ENCODE data around the gene GNPTG.
A peak's percentile ranks its signal among the peaks of the same experiment; 100 is the strongest.

Gene GNPTG

DNA sequence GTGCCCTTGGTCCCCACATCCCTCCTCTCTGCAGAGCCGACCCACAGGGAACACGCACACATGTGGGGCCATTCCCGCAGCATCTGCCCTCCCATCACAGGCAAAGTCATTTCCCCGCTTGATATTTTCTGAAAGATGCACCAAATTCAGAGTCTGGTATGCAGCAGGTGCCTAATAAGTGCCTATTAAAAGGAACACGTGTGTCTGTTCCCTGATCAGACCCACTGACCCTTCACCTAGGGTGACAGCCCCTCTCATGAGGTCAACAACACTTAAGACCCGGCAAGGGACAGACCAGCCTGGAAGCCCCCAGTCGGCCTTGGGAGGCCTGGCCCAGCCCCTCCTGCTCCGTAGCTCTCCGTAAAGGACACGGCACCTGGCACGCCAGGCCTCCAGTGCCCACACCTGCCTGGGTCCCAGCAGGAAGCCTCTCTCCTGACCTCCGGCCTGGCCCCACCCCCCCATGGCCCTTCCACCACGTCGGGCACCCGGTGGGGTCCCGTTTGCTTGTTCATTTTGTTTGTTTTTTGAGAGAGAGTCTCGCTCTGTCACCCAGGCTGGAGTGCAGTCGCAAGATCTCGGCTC lies 42.7 kb downstream of the GNPTG start:
- no peak for DNase-seq (ENCODE audit: low read depth, low spot score)

DNA sequence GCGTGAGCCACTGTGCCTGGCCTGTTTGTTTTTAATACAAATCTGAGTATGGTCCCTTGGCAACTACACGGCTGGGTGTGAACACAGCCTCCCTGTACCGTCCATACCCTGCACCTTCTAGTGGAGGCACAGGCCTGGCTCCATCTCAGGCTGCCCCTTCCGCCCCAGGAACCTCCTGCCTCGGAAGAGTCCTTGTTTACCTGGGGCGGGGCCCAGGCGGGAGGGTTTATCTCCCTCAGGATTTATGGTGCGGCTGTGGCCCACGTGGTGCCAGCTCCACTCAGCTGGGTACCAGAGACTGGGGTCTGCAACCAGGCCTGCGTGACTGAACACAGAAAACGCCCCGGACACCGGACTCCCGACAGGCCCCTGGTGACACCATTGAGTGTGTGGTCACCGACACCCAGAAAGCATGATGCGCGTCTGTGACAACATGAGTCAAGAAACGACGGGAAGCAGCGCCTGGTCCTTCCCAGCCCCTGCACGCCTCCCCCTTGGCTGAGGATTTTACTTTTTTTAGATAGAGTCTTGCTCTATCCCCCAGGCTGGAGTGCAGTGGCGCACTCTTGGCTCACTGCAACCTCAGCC lies 43.8 kb downstream of the GNPTG start:
- no peak for DNase-seq (ENCODE audit: low read depth, low spot score)

DNA sequence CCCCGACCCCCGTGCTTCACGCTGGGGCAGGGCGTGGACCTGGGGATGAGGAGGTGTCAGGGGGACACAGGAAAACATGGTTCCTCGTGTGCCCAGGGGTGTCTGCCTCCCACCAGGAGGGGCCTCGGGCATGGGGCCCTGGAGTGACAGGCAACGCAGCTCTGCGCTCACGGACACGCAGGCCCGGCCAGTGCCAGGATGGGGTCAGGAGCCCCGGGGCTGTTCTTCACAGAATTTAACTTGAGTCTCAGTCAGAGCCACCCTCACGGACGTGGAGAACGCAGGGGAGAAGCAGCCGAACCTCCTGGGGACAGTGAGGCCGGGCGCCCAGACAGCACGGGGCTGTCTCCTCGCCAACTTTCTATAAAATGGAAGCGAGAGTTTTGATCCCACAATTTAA lies 46.0 kb downstream of the GNPTG start:
- no peak for DNase-seq (ENCODE audit: low read depth, low spot score)

DNA sequence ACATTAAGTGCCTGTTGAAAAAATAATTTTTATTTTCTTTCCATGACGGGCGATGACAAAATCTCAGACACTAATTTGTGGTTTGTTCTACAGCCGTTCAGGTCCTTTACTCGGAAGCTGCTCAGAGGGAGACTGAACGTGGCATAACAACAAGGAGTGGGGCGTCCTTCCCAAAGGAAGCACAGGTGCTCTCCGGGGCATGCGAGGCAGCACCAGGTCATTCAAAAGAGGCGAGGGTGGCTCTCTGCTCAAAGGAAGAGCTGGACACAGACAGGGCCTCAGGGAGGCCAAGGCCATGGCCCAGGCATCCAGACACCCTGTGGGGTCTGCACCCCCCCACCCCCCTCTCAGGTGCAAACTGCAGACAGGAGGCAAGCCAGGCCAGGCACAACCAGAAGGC lies 46.6 kb downstream of the GNPTG start:
- no peak for DNase-seq (ENCODE audit: low read depth, low spot score)

DNA sequence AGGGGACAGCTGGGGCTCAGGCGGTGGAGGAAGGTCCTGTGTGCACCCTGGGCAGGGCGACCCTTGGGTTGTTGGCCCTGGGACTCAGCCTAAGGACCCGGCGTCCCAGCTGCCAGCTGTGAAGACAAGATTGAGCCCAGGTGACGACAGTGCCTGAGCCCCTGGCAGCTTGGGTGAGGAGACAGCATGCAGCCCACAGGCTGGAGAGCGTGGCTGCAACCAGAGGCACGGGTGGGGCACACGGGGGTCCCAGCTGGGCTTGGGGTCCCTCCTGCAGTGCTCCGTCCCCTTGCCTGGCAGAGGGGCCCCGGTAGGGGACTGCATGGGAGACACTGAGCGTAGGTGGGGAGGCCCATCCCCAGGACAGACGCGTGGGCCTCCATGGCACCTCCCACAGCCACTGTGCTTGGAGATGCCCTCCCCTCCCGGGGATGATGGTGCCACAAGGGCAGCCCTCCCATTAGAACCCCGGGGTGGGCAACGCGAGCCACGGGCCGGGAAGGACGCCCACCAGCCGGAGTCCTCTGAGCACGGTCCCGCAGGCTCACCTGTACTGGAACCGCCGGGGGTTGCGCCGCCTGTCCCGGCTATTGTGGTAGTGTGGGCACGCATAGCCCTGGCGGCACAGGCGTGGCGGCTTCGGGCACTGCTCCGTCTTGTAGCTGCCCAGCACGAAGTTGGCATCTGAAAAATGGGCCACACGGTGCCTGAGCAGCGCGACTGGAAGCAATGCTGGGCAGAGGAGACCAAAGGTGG lies 47.3 kb downstream of the GNPTG start:
- DNase-seq (ENCODE audit: low read depth, low spot score): no peak

DNA sequence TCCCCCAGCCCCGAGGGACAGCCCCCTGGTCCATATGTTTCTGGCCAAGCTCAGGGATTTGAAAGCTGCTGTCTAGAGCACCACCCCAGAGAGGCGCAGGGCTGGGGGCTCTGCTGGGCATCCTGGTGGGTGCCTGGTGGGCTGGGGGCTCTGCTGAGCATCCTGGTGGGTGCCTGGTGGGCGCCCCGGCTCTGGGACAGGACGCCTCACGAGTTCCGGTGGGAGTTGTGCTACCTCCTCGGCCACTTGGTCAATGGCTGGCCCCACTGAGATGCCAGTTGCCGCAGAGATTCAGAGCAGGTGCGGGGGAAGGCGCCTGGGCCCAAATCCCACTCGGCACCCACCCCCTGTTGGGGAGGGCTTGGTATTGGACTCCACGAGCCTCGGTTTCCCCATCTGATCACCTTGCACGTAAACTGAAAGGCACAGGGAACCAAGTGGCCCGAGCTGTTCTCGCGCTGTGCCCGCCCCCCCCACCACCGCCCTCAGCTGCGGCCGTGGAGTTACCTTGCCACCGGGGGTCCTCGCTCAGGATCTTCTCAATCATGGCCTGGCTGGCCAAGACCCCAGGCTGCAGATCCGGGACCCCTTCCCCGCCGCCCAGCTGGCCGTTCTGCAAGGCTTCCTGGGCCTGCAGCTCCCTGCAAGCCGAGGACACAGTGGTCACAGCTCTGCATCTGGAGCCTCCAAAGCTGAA lies 49.5 kb downstream of the GNPTG start:
- DNase-seq (ENCODE audit: low read depth, low spot score): no peak

DNA sequence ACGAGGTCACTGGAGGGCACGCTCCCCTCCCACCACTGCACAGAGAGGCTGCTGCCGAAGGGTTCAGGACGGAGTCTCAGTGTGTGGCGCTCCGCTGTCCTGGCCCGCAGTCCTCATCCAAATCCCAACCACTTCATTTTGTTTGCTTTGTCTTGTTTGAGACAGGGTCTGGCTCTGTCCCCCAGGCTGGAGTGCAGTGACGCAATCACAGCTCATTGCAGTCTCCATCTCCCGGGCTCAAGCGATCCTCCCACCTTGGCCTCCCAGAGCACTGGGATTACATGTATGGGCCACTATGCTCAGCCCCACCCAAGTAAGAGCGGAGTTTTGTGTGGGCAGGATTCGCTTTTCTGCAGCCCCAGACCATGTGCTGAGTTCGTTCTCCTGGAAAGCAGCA lies 50.0 kb downstream of the GNPTG start:
- no peak for DNase-seq (ENCODE audit: low read depth, low spot score)

DNA sequence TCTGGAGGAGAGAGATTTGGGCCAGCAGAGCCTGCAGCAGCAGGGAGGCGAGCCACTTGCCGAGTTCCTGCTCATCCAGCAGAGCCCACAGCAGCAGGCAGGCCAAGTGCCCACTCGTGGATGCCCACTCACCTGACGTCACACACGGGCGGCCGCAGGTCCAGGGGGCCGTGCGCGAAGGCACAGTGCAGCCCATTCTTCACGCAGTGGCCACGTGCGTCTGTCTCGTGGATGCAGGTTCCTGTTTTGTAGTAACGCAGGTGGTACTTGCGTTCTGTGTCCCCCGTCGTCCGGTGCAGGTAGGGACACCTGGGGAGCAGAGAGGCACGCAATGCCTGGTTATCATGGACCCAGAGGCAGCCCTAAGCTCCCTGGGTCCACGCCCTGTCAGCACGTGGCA lies 51.3 kb downstream of the GNPTG start:
- no peak for DNase-seq (ENCODE audit: low read depth, low spot score)

DNA sequence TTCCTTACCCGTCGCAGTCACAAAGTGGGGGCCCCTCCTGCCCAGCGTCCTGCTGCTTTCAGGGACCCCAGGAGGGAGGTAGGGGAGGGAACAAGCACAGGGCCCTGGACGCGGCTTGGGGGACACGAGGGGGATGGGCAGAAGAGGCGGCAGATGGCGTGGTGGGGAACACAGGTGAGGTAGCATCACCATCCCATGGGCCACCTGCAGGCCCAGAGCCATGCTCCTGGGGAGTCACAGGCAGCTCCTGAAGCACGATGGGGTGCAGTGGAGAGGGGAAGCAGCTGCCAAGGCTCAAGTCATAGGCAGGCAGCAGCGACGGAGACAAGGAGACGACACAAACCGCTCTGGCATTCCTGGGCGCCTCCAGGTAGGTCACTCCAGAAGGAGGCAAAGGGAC lies 52.0 kb downstream of the GNPTG start:
- DNase-seq (ENCODE audit: low read depth, low spot score): no peak

DNA sequence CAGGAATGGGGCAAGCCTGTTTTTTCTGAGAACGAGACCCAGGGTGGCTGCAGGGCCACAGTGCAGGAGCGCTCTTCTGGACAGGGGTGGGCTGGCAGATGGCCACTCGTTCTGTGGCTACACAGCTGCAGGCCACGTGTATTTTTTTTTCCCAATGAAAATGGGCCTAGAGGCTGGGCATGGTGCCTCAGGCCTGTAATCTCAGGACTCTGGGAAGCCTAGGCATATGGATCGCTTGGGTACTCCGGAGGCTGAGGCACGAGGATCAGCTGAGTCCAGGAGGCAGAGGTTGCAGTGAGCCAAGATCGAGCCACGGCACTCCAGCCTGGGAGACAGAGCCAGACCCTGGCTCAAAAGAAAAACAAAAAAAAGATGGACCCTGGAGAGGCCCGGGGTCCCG lies 56.0 kb downstream of the GNPTG start:
- no peak for DNase-seq (ENCODE audit: low read depth, low spot score)

DNA sequence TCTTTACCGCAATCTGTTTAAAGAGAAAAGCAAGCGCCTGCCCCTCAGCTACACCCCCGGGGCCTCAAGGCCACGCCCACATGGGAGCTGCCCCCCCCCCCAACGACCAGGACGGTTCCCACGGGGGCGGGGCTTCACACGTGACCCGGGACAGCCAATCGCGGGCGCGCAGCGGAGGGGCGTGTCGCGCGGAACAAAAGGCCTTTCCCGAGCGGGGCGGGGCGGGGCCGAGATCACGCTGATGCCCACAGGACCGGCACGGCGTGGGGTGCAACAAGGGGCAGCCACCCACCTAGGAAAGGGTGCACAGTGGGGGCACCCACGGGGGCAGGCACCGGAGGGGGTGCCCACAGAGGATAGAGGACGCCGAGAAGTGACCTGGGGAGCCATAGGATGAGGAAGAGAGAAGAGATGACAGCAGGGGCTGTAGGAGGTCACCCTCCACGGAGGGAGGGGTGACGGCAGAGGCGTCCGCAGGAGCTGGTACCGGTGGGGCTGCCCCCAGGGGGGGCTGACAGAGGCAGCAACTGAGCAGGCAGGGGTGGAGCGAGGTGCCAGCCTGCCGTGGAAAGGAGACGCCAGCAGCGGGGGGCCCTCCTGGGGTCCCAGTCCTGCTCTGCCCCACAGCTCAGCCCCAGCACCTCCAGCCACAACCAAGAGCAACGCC lies 56.6 kb downstream of the GNPTG start:
- DNase-seq (ENCODE audit: low read depth, low spot score): peak; percentile 70

DNA sequence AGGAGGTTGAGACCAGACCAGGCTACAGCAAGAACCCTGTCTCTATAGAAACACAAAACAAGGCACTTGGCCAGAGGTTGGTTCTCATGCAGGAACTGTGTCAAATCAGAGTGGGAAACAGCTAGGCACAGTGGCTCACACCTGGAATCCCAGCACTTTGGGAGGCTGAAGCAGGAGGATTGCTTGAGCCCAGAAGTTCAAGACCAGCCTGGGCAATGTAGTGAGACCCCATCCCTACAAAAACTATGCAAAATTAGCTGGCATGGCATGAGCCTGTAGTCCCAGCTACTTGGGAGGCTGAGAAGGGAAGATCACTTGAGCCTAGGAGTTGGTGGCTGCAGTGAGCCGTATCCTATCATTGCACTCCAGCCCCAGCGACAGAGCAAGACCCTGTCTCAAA lies 61.1 kb downstream of the GNPTG start:
- no peak for DNase-seq (ENCODE audit: low read depth, low spot score)
